H9 (cell line): ENCODE results near the gene CDK6. TPM values are rescaled to one million over a fixed set of nuclear protein-coding genes. Genes with fewer than 3 reads are reported as not detected.

Source experiments
- DNase-seq: peaks from one replicate; pipeline ENCODE4 v3.0.0-alpha.2; 2017
- H2AFZ ChIP-seq: one replicate; pipeline ENCODE4 v1.6.1; 2013; ENCODE audit warnings: mild to moderate bottlenecking, low read length, control low read depth, moderate library complexity
- H2AK5ac ChIP-seq: 2 replicates; pipeline ENCODE4 v1.6.1; 2013; ENCODE audit warnings: low read length, control low read depth, mixed read lengths; ENCODE audit not compliant: insufficient read length
- H2BK120ac ChIP-seq: one replicate; pipeline ENCODE4 v1.6.1; 2013; ENCODE audit warnings: low read depth, mild to moderate bottlenecking, low read length, control low read depth, inconsistent platforms; ENCODE audit not compliant: poor library complexity, severe bottlenecking
- H2BK12ac ChIP-seq: 2 replicates; pipeline ENCODE4 v1.6.1; 2013; ENCODE audit warnings: low read length, control low read depth, mixed read lengths, low read depth; ENCODE audit not compliant: insufficient read length
- H2BK15ac ChIP-seq: 2 replicates; pipeline ENCODE4 v1.6.1; 2013; ENCODE audit warnings: low read depth, low read length, control low read depth
- H2BK20ac ChIP-seq: one replicate; pipeline ENCODE4 v1.6.1; 2013; ENCODE audit warnings: low read depth, mild to moderate bottlenecking, low read length, control low read depth, inconsistent platforms; ENCODE audit not compliant: poor library complexity, severe bottlenecking
- H2BK5ac ChIP-seq: 2 replicates; pipeline ENCODE4 v1.6.1; 2013; ENCODE audit warnings: low read length, control low read depth, mixed read lengths; ENCODE audit not compliant: insufficient read length
- H3K14ac ChIP-seq: 2 replicates; pipeline ENCODE4 v1.6.1; 2013; ENCODE audit warnings: low read length, control low read depth; ENCODE audit not compliant: insufficient read depth
- H3K18ac ChIP-seq: 2 replicates; pipeline ENCODE4 v1.6.1; 2013; ENCODE audit warnings: low read depth, mild to moderate bottlenecking, mixed read lengths, low read length, control low read depth; ENCODE audit not compliant: insufficient read length
- H3K23ac ChIP-seq: 2 replicates; pipeline ENCODE4 v1.6.1; 2013; ENCODE audit warnings: low read length, control low read depth, mixed read lengths, low read depth; ENCODE audit not compliant: insufficient read length
- H3K23me2 ChIP-seq: 2 replicates; pipeline ENCODE4 v1.6.1; 2013; ENCODE audit warnings: low read depth, mild to moderate bottlenecking, mixed read lengths, low read length, control low read depth; ENCODE audit not compliant: insufficient read length, poor library complexity, severe bottlenecking
- H3K27ac ChIP-seq: 2 replicates; pipeline ENCODE4 v1.5.1; 2013; ENCODE audit warnings: low read length, control low read depth, mixed read lengths, low read depth; ENCODE audit not compliant: insufficient read length
- H3K27me3 ChIP-seq: 2 replicates; pipeline ENCODE4 v1.6.1; 2013; ENCODE audit warnings: low read length, control low read depth, inconsistent platforms; ENCODE audit not compliant: insufficient read depth
- H3K4ac ChIP-seq: 2 replicates; pipeline ENCODE4 v1.6.1; 2013; ENCODE audit warnings: low read depth, mild to moderate bottlenecking, control low read depth, inconsistent platforms, low read length, moderate library complexity
- H3K4me1 ChIP-seq: 2 replicates; pipeline ENCODE4 v1.6.1; 2013; ENCODE audit warnings: low read length, control low read depth, inconsistent platforms; ENCODE audit not compliant: insufficient read depth
- H3K4me2 ChIP-seq: 2 replicates; pipeline ENCODE4 v1.6.1; 2013; ENCODE audit warnings: low read length, control low read depth, mixed read lengths; ENCODE audit not compliant: insufficient read length, insufficient read depth
- H3K56ac ChIP-seq: 2 replicates; pipeline ENCODE4 v1.6.1; 2013; ENCODE audit warnings: low read depth, mild to moderate bottlenecking, mixed read lengths, low read length, control low read depth; ENCODE audit not compliant: insufficient read length
- H3K79me1 ChIP-seq: 2 replicates; pipeline ENCODE4 v1.6.1; 2013; ENCODE audit warnings: low read depth, mild to moderate bottlenecking, moderate library complexity, low read length, control low read depth, inconsistent platforms; ENCODE audit not compliant: insufficient read depth, poor library complexity, severe bottlenecking
- H3K79me2 ChIP-seq: 2 replicates; pipeline ENCODE4 v1.6.1; 2013; ENCODE audit warnings: low read length, control low read depth, inconsistent platforms; ENCODE audit not compliant: insufficient read depth
- H3K9ac ChIP-seq: 2 replicates; pipeline ENCODE4 v1.6.1; 2013; ENCODE audit warnings: low read length, control low read depth, mixed read lengths; ENCODE audit not compliant: insufficient read length; ENCODE audit errors: extremely low read depth
- H3K9me3 ChIP-seq: one replicate; pipeline ENCODE4 v1.6.1; 2013; ENCODE audit warnings: low read depth, low read length, inconsistent platforms; ENCODE audit not compliant: control insufficient read depth
- H3T11ph ChIP-seq: one replicate; pipeline ENCODE4 v1.6.1; 2013; ENCODE audit warnings: mild to moderate bottlenecking, low read length, control low read depth, inconsistent platforms
- H4K20me1 ChIP-seq: one replicate; pipeline ENCODE4 v1.6.1; 2013; ENCODE audit not compliant: control insufficient read depth, insufficient read length, insufficient read depth
- H4K5ac ChIP-seq: 2 replicates; pipeline ENCODE4 v1.6.1; 2013; ENCODE audit warnings: low read depth, mild to moderate bottlenecking, mixed read lengths, low read length, control low read depth; ENCODE audit not compliant: insufficient read length
- H4K8ac ChIP-seq: replicated peaks from 2 replicates; pipeline ENCODE4 v1.6.1; 2013; ENCODE audit warnings: low read length, control low read depth, mixed read lengths, low read depth; ENCODE audit not compliant: insufficient read length
- H4K91ac ChIP-seq: 2 replicates; pipeline ENCODE4 v1.6.1; 2013; ENCODE audit warnings: low read depth, mild to moderate bottlenecking, moderate library complexity, mixed read lengths, low read length, control low read depth; ENCODE audit not compliant: insufficient read length
- H3K27ac Mint-ChIP-seq, 3 experiments: 2 replicates in 2 of 3; 3 replicates in 1 of 3; pipeline ENCODE4 v1.8.0; 2020 to 2021; ENCODE audit warnings: mixed read lengths in 3 of 3, mild to moderate bottlenecking in 1 of 3, moderate library complexity in 1 of 3
- H3K27me3 Mint-ChIP-seq: 2 replicates; pipeline ENCODE4 v1.8.0; 2021; ENCODE audit warnings: low read depth, mild to moderate bottlenecking, moderate library complexity, mixed read lengths
- H3K36me3 Mint-ChIP-seq, 3 experiments: 2 replicates in 2 of 3; 3 replicates in 1 of 3; pipeline ENCODE4 v1.8.0; 2020 to 2021; ENCODE audit warnings: low read depth in 3 of 3, mixed read lengths in 3 of 3; ENCODE audit not compliant: insufficient read depth in 1 of 3
- H3K4me1 Mint-ChIP-seq, 2 experiments: 2 replicates each; pipeline ENCODE4 v1.8.0; 2020; ENCODE audit warnings: mixed read lengths in 2 of 2
- H3K4me3 Mint-ChIP-seq, 2 experiments: 2 replicates in 1 of 2; 3 replicates in 1 of 2; pipeline ENCODE4 v1.8.0; 2020 to 2021; ENCODE audit warnings: mild to moderate bottlenecking in 2 of 2, mixed read lengths in 2 of 2, moderate library complexity in 1 of 2
- H3K9me3 Mint-ChIP-seq, 2 experiments: 2 replicates in 1 of 2; 3 replicates in 1 of 2; pipeline ENCODE4 v1.8.0; 2020; ENCODE audit warnings: mild to moderate bottlenecking in 2 of 2, mixed read lengths in 2 of 2, moderate library complexity in 1 of 2
- WGBS: extraction: QIAGEN DNeasy Blood & Tissue Kit; methylation state at CpG from one replicate; pipeline ENCODE4 v1.1.7; 2013; ENCODE audit warnings: missing lambda C conversion rate, low lambda C conversion rate, mixed read lengths; ENCODE audit not compliant: insufficient read length; ENCODE audit errors: extremely low coverage; 5-methylcytosine and 5-hydroxymethylcytosine counted together
- total RNA-seq: library from RNA; stranded (reverse); gene quantifications from 2 replicates; pipeline ENCODE4 v1.2.1, GENCODE V29; 2021
- TF ChIP-seq, protein P1 (sequence below): fragments of 200-600 bp; sonication (generic); conservative IDR thresholded peaks from 3 replicates; pipeline ENCODE4 v1.8.0; 2021; ENCODE audit warnings: antibody characterized with exemption, mild to moderate bottlenecking

CDK6 gene
- total RNA-seq, 1 experiment from 2014 or later, result 30.0 TPM

DNA sequence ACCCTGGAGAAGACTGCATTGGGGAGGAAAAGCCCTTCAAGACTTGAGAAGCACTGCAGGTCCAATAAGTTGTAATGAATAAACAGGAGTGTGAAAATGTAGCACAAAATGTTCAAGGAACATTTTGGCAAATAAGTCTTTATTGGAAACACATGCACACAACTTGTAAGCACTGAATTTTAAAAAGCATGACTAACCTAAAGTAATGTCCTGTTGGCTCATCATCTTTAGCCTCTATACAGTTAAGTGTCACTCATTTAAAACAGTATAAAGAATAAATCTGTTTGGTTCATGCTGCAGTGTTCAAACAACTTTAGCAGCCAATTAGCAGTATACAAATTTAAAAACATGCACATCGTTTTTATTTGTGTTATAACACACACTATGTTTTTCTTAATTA, 108.6 kb downstream of the CDK6 start:
- Histone ChIP-seq H3K4me1 (no peaks in the 10 kb centered on the region), H3K27ac (no peak overlapping the region), H2BK12ac (no peak overlapping the region), H3K79me2 (no peaks in the 10 kb centered on the region), H2AFZ (no peak overlapping the region), H4K8ac (no peak overlapping the region), H3T11ph (no peak overlapping the region), H2BK120ac (no peak overlapping the region), H3K27me3 (no peaks in the 10 kb centered on the region), H4K5ac (no peak overlapping the region), H3K79me1 (no peaks in the 10 kb centered on the region), H2AK5ac (no peak overlapping the region), H3K23me2 (no peaks in the 10 kb centered on the region), H3K56ac (no peak overlapping the region), H3K23ac (no peak overlapping the region), H3K18ac (no peak overlapping the region), H2BK20ac (no peak overlapping the region), H2BK5ac (no peak overlapping the region), H2BK15ac (no peak overlapping the region), H4K20me1 (no peaks in the 10 kb centered on the region), H3K4ac (no peak overlapping the region), H3K9ac (no peak overlapping the region), H3K14ac (no peak overlapping the region), H3K9me3 (no peaks in the 10 kb centered on the region), H4K91ac (no peak overlapping the region), H3K4me2 (no peak overlapping the region)
- Mint-ChIP-seq H3K27me3 (peaks cover 7% of the 10 kb centered on the region), H3K4me3 (no peak overlapping the region), H3K4me1 (peaks cover 19 to 22% of the 10 kb centered on the region in 2 experiments), H3K27ac (peak overlapping the region in 1 of 3 experiments; percentile 33; a peak in 1 of 7 replicates), H3K36me3 (peaks cover 0 to 4% (median 0%) of the 10 kb centered on the region in 3 experiments; a peak in 2 of 7 replicates), H3K9me3 (no peaks in the 10 kb centered on the region)
- no peak for DNase-seq
- no CpG with 5 or more reads among the region's 1 CpG for WGBS
- TF ChIP-seq, protein P1, sequence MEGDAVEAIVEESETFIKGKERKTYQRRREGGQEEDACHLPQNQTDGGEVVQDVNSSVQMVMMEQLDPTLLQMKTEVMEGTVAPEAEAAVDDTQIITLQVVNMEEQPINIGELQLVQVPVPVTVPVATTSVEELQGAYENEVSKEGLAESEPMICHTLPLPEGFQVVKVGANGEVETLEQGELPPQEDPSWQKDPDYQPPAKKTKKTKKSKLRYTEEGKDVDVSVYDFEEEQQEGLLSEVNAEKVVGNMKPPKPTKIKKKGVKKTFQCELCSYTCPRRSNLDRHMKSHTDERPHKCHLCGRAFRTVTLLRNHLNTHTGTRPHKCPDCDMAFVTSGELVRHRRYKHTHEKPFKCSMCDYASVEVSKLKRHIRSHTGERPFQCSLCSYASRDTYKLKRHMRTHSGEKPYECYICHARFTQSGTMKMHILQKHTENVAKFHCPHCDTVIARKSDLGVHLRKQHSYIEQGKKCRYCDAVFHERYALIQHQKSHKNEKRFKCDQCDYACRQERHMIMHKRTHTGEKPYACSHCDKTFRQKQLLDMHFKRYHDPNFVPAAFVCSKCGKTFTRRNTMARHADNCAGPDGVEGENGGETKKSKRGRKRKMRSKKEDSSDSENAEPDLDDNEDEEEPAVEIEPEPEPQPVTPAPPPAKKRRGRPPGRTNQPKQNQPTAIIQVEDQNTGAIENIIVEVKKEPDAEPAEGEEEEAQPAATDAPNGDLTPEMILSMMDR, result no peak
